DMS53 (cell line): Measurements from ENCODE around the gene LRRC40.
A peak's percentile ranks its signal among the peaks of the same experiment; 100 is the strongest.
"Not testable (repeated sequence)": the region's sequence is repeated elsewhere in the genome, so short reads cannot be mapped to it uniquely, and the experiment has no call there.

Source experiments
- DNase-seq: peaks from one replicate; lab custom pipeline; 2025; lab: John Stamatoyannopoulos, UW

The LRRC40 gene

DNA sequence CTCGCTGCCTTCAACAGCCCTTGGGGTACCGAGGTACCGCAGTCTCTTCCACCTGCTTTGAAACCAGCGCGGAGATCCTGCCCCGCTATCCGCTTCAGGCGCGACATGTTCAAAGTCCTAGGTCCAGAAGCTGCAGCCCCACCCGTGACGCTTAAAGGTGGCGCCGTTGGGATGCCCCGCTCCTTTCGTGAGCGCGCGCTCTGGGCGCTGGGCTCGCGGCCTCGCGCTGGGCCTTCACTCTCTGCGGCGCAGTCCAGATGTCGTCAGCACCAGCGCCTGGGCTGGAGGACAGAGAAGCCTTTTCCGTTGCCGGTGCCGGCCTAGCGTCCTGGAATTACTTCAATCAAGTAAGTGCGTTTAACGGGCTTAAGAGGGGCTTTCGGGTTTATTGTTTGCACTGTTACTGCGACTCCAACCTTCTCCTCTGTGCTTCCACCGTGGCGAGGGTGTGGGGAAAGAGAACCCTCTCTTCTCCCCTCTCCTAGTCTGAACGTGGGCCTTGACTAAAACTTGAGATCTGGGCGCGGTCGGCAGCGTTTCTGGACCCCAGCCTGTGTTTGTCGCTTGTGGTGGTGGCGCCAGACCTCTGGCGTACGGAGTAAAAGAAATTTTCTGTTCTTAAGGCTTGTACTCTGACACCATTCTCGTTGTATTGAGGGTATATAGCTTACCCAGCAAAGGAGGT is at the start of gene LRRC40:
Gene LRRC40 (minus strand): TSS at position 146 of the 685 bp plus-strand sequence. CDS start 39 bp downstream, at position 107.
- peak; percentile 99 for DNase-seq

DNA sequence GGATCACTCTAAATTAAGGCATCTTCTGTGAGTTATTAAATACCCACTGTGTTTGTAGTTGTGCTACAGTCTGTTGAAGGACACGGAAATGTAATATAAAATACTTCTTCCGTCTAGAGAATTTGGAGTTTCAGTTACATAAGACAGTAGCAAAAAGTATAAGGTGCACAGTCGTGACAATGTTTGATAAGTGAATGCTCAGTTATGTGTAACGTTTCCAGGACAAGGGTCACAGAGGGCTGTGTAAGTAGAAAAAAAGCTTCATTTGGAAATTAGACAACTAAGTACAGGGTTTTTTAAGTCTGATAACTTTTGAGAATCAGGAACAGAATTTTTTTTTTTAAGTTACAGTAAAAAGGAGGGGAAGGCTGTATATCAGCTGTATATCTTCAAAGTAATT is 43.4 kb upstream of the LRRC40 start:
- no peak for DNase-seq

DNA sequence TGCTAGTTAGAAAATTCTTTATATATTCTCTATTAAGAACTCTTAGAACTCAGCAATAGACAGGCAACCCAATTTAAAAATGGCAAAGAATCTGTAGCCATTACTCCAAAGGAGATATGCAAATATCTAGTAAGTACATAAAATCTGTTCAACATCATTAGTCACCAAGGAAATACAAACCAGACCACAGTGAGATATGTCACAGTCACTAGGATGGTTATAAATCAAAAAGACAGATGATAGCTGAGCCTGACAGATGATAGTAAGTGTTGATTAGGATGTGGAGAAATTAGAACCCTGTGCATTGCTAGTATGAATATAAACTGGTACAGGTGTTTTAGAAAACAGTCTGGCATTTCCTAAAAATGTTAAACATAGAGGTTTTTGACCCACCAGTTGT is 42.4 kb upstream of the LRRC40 start:
- no peak for DNase-seq

DNA sequence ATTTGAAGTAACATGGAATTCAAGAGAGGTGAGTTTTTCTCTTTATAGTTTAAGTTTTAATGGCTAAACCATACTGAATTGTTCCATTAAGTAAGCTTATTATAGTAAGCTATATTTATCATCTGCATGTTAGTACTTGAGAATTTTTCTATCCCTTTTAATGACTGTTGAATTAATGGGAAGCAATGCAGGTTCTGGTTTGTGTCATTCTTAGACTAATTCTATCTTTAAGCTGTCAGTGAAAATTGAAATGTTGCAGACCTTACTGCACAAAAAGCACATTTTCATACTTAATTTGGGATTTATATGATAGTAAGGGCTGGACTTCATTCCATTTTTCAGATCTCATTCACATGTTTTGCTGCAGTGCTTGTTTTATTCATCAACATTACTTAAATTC is 41.7 kb upstream of the LRRC40 start:
- no peak for DNase-seq

DNA sequence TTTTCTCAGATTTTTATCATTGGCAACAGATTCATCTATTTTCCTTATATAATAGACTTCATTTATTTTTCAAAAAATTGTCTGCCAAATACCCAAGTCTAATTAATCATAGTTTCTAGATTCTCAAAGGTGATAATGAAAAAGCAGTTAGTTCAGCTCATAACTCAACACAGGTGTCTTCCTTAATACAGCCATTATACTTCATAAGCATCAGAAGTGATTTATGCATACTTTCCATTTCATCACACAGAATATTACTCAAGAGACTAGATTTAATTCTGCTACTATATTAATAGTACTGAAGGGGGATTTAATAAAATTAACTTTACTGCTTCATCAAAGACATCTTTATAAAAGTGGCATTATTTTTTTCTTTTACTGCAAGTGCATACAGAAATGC is 34.6 kb upstream of the LRRC40 start:
- DNase-seq, result no peak

DNA sequence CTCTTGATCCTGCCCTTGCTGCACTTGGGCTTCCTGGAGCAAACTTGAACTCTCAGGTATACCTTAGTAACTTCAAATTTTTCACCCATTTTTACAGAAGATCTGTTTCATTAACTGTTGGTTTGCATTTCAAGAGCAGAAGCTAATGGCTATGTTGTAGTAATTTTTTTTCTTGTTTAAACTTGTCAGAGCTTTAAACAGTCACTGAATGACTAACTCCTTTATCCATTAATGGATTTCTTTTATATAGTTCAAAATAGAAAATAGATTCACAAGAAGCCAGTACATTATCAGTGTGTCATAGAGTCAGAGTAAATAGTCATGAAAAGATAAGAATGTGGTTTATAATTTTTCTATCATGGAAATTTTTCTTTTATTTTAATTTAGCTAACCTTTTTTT is 29.4 kb upstream of the LRRC40 start:
- DNase-seq, result no peak

DNA sequence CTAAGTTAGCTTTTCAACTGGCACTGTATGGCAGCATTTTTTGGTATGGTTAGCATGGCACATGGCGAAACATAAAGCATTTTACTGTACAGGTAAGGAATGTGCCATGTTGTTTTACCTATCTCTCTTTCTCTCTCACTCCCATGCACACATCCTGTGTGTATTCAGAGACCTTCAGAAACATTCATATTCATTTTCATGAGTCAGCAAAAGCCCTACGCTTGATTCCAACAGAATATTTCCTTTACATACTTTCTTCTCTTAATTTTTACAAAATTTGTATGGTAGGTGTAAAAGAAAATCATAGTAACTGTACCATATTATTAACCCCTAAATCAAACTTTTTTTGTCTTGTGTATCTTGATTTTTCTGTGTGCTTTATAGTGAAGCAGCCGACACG is 26.1 kb upstream of the LRRC40 start:
- no peak for DNase-seq

DNA sequence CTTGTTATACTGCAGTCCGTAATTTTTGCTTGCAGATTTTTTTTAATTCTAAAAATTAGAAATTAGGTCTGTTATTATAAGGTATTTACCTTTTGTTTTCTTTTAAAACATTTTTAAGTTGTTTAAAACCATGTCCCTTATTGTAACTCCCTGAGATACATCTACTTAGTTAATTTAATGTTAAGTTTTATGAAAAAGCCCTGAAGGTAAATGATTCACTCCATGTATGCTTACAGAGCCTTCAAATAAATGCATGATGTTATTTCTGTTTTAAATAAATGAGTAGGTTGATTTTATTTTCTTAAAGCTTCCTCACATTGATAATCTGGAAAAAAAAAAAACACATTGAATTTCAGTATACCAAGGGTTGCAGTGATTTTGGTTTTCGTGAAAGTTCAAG is 23.3 kb upstream of the LRRC40 start:
- DNase-seq, result no peak

DNA sequence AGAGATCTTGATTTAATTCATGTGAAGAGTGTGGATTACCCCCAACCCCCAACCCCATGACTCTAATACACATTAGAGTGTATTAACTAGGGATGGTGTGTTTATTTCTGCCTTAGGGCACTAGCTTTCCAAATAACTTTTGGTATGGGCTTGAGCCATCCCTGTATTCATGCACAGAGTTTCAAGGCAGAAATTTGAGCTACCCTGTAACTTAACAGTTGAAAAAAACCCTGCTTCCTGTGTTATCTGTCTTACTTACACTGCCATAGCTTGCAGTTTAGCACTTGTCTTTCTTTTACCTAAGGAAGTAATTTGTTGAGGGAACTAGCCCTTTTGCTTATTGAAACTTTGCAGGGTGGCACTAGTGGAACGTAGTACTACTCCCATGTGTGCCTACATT is 22.1 kb upstream of the LRRC40 start:
- no peak for DNase-seq

DNA sequence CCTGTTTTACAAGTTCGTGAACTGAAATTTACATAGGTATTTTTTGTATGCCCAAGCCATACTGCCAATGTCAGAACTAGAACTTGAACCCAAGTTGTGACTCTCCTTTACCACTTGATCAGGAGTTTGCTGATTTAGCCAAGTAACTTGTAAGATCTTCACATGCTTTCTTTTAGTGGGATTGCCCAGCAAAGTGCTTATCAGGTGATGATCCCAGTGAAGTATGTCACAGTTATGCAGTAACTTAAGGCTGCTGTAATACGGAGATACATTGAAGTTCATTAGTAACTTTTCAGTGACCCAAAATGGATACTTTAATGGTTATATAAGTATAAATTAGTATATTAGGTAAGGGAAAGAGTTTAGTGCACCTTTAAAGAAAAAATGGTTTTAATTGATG is 19.6 kb upstream of the LRRC40 start:
- no peak for DNase-seq

DNA sequence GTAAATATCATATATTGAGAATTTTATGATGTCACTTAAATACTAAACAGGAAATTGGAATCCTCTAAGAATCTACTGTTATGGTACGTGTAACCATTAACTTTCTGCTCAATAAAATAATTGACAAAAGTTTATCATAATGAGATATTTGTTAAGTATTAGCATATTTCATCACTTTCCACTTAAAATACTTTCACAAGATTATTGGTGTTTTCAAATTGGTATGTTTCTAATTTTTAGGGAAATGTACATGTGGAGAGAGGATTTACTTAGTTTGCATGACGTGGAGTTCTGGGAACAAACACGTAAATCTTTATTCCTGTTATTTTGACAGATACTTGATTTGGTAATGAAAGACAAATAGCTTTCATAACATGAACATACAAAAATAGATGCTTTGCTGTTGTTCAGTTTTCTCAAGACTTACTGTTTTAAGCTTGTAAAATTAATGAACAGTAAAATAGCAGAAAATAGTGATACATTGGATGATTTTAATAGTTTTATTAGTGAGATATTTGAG is 17.4 kb upstream of the LRRC40 start:
- DNase-seq, result no peak

DNA sequence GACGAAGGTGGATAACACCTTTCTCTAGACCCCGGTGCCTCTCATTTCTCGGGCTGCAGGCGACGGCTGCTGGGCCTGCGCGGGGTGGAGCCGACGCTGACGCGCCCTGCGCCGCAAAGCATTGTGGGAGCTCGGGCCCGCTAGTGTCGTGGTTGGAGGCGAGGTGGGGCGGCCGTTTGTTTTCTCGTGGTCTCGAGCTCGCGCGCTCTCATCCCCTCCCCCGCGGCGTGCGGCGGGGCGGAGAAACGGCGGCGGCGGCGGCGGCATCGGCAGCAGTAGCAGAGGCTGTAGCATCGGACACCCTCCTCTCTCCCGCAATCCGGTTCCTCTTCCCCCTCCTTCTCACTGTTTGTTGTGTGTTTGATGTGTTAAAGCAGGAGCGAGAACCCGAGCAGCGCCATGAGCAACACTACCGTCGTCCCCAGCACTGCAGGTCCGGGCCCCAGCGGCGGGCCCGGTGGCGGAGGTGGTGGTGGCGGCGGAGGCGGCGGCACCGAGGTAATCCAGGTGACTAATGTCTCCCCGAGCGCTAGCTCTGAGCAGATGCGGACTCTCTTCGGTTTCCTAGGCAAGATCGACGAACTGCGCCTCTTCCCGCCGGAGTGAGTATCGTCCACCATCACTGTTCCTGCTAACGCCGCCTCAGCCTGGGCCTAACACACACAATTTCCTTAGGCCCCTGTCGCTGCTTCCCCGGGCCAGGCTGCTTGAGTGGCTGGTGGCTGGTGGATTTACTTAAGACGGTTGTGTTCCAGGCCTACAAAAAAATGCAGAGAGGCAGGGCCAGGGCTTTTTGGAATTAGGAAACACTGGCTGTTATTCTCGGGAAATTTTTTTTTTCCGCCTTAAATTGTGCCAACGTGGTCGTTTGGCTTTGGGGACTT is 16.1 kb upstream of the LRRC40 start, which contains the start of gene SRSF11:
Gene SRSF11 (plus strand): TSS at position 143 of the 884 bp plus-strand sequence. CDS start 257 bp downstream, at position 400.
- peak; percentile 99 for DNase-seq

DNA sequence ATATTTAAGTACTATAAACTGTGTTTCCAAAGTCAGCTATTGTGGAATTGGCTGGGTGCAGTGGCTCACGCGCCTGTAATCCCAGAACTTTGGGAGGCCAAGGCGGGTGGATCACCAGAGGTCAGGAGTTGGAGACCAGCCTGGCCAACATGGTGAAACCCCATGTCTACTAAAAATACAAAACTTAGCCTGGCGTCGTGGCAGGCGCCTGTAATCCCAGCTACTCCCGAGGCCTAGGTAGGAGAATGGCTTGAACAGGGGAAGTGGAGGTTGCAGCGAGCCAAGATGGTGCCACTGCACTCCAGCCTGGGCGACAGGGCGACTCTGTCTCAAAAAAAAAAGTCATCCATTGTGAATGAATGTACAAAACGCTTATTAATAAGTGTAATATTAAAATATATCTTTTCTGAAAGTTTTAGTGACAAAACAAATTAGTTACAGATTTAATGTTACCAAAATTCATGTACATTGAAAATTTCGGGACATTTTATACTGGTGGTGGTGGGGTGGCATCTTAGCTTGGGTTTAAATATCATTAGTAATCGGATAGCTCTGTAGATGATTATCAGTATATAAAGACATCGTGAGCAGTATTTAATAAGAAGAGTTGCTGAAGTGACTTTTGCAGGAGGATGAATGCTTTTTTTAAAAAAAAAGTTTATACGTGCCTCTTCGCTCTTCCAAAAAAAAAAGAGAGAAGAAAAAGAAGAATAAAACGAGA is 15.3 kb upstream of the LRRC40 start:
- peak; percentile 46 for DNase-seq

DNA sequence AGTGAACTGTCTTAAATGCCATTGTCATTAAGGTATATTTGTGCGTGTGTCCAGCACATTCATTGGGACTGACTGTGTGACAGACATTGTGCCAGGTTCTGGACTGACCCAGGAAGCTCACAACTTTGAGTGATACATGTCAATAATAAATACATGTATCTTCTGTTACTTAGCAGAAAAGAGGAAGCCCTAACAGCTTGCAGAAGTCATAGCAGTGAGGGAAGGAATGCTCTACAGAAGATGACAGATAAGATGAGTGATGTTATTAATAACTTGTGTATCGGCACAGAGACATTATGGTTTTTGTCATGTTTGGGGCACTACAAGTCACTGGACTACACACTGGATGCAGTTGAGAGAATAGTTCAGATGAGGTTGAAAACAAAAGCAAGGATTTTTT is 14.6 kb upstream of the LRRC40 start:
- DNase-seq, result no peak

DNA sequence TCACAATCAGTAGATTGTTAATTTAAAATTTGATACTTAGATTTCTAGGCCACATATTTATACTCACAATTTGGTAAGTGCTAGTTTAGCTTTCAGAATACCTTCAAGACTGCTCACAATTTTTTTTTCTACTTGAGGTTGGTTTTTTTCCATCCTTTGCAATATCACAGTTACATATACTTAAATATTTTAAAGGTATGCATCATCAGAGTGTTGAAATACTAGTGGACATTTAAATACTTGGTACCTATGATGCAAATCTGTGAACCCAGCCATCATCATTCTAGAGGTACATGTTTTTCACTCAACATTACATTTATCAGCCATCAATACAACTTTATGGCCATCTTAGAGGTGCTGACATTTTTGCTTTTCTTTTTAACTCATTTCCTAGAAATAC is 6.2 kb upstream of the LRRC40 start:
- no peak for DNase-seq

DNA sequence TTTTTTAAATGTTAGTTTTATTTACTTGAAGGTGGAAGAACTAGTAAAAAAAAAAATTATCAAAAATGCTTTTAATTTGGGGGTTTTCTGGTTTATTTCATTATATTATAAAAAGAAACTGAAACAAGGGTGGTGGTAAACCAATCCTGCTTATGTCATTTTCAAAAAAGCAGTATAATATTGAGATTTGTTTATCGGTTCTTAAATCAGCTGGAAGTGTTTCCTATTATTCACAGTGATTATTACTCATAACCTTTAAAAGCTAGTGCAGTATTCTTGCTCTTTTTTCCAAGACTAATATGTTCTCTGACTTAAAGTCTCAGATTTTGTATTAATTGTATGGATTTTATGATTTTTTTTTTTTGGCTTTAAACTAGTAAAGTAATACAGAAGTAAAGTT is 5.4 kb upstream of the LRRC40 start:
- DNase-seq, result no peak

DNA sequence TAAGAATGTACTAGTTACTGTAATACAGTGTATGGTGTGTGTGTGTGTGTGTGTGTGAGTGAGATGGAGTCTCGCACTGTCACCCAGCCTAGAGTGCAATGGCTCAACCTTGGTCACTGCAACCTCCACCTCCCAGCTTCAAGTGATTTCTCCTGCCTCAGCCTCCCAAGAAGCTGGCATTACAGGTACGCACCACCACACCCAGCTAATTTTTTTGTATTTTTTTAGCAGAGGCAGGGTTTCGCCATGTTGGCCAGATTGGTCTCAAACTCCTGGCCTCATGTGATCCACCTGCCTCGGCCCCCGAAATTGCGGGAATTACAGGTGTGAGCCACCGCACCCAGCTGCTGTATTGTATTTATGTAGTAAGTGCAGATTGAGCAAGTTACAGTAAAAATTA is 2.9 kb upstream of the LRRC40 start:
- no peak for DNase-seq

DNA sequence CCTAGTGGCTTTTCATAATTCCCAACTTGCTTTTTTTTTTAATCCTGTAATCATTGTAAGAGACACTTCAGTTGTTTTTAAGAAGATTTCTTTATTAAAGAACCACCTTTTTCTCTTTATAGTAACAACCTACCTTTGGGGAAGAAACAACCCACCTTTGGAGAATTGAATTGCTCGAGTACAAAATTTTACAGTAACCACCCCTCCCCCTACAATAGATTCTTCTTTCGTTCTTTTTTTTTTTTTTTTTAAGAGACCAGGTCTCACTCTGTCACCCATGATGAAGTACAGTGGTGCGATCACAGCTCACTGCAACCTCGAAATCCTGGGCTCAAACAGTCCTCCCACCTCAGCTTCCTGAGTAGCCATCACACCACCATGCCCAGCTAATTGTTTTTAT is 2.1 kb upstream of the LRRC40 start:
- no peak for DNase-seq

DNA sequence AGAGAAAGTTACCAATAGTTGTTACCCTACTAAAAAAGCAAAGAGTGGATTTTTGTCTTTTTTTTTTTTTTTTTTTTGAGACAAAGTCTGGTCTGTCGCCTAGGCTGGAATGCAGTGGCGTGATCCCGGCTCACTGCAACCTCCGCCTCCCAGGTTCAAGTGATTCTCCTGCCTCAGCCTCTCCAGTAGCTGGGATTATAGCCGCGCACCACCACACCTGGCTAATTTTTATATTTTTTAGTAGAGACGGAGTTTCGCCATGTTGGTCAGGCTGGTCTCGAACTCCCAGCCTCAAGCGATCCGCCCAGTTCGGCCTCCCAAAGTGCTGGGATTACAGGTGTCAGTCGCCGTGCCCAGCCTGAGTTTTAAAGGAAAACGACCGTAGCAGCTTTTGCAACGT is 1.5 kb upstream of the LRRC40 start:
- not testable (repeated sequence) for DNase-seq

DNA sequence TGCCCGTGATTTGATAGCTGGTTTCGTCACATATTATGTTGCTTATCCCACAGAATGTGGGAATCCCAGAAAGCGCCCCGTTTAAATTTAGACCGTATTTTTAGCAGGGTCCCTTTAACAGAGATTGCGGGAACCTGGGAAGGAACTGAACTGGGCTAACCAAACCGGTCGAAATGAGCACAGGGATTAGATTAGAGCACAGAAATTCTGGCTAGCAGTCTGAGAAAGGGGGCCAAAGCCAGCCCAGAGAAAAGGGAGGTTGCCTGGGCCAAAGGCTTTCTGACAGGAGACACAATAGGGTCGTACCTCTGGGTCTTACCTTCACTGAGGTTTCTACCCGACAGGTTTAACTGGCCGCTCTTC is 327 bp downstream of the LRRC40 start:
- no peak for DNase-seq

DNA sequence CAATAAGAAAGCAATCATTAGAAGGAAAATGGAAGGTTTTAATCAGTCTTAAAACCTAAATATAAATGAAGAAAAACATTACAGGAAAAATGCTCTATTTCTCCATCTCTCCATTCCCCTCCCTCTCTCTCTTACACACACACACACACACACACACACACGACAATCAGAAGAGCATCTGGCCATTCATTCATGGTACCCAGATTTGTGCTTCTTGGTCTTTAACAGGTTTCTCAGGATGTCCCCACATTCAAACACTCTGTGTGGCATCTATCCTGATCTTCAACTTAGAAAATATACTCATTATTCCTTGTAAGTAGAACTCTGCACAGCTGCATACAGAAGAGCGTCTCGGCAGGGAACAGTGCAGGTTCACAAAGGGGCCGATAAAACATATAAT is 779 bp downstream of the LRRC40 start:
- DNase-seq, result peak; percentile 61

DNA sequence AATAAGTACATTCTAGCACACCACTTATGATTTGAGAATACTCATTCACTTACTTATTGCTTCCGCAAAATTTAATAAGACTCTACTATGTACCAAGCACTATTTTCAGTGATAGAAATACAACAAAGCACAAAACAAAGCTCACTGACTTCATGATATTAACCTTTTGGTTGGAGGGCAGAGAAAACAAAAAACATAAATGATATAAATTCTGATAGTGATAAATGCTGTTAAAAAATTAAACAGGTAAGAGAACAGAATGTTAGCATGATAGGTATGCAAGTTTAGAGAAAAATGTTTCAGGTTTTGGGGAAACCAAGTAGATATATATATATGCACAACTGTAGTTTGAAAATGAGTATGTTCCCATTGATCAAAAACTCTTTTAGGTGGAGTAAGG is 1.2 kb downstream of the LRRC40 start:
- DNase-seq, result no peak
